HFFc6 (cell line): Measurements from ENCODE around the gene INTS12. TPM values are rescaled to one million over a fixed set of nuclear protein-coding genes. Genes with fewer than 3 reads are reported as not detected.
"Not testable (repeated sequence)": the region's sequence is repeated elsewhere in the genome, so short reads cannot be mapped to it uniquely, and the experiment has no call there.

Source experiments
- DNase-seq: peaks from one replicate; pipeline ENCODE4 v3.0.0-alpha.2; 2018
- H3K27ac Mint-ChIP-seq: 2 replicates; pipeline ENCODE4 v1.8.0; 2020; ENCODE audit warnings: mild to moderate bottlenecking, mixed read lengths
- H3K27me3 Mint-ChIP-seq: 2 replicates; pipeline ENCODE4 v1.8.0; 2021; ENCODE audit warnings: mild to moderate bottlenecking, moderate library complexity, mixed read lengths; ENCODE audit not compliant: insufficient read depth
- H3K36me3 Mint-ChIP-seq: 2 replicates; pipeline ENCODE4 v1.8.0; 2021; ENCODE audit warnings: low read depth, mixed read lengths
- H3K4me1 Mint-ChIP-seq: 2 replicates; pipeline ENCODE4 v1.8.0; 2020; ENCODE audit warnings: low read depth, mixed read lengths
- H3K4me3 Mint-ChIP-seq: 2 replicates; pipeline ENCODE4 v1.8.0; 2020; ENCODE audit warnings: mild to moderate bottlenecking, moderate library complexity, mixed read lengths
- H3K9me3 Mint-ChIP-seq: 2 replicates; pipeline ENCODE4 v1.8.0; 2020; ENCODE audit warnings: mild to moderate bottlenecking, mixed read lengths
- CTCF ChIP-seq: fragments of 200-600 bp; sonication (generic); IDR thresholded peaks from 2 replicates; pipeline ENCODE4 v1.5.0; 2021; ENCODE audit warnings: antibody characterized with exemption, mild to moderate bottlenecking
- total RNA-seq, 6 experiments: library from RNA; stranded (reverse); fragmentation: NEBNext Ultra II Directional; extraction: Animal tissue kit (Norgen Biotek cat#: 25700); gene quantifications; 2 replicates in 1 of 6; 3 replicates in 5 of 6; pipeline ENCODE4 v1.2.3, GENCODE V29; 2021

INTS12 gene
- total RNA-seq, 6 experiments from 2014 or later: 22.1 to 25.1 (median 23.4) TPM

GRCh38 chr4:105707782-105708180, 708 bp downstream of the INTS12 start:
- Mint-ChIP-seq H3K4me3 (peak overlapping the region; percentile 100), H3K9me3 (no peaks in the 10 kb centered on the region), H3K27ac (peak overlapping the region; percentile 97), H3K27me3 (no peaks in the 10 kb centered on the region), H3K4me1 (peaks cover 39% of the 10 kb centered on the region), H3K36me3 (peaks cover 22% of the 10 kb centered on the region)
- no peak for TF ChIP-seq CTCF
- no peak for DNase-seq

DNA sequence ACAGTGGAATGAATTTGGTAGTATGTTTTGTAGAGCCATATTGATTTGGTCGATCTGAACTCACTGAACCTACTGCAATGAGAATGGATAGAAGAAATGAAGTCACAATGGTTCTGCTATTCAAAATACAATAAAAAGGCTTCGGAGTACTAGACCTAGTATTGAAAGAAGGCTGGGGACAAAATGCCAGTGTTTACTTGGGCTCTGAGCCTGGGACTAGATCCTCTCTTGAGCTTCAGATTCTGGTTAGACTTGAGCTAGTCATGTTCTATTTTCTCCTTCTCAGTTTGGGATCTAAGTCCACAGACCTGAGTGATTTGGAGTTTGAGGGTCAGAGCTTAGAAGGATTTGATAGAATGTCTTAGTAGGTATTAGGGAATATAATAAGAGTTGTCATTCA, 9.9 kb downstream of the INTS12 start:
- Mint-ChIP-seq H3K9me3 (no peaks in the 10 kb centered on the region), H3K36me3 (peaks cover 16% of the 10 kb centered on the region), H3K27ac (no peak overlapping the region), H3K4me3 (no peak overlapping the region), H3K27me3 (no peaks in the 10 kb centered on the region), H3K4me1 (no peaks in the 10 kb centered on the region)
- DNase-seq: no peak
- TF ChIP-seq CTCF: no peak

- H3K36me3 Mint-ChIP-seq: peaks cover 16% of the 10 kb centered on the region
Observed at GRCh38 chr4:105695832-105696231, 12.7 kb downstream of the INTS12 start.

GRCh38 chr4:105694812-105695211, 13.7 kb downstream of the INTS12 start:
- H3K27me3 Mint-ChIP-seq, H3K4me3 Mint-ChIP-seq: not testable (repeated sequence)

More at GRCh38 chr4:105695832-105696231, 12.7 kb downstream of the INTS12 start:
- not testable (repeated sequence) for H3K4me3 Mint-ChIP-seq, H3K9me3 Mint-ChIP-seq, DNase-seq, H3K27ac Mint-ChIP-seq, H3K27me3 Mint-ChIP-seq, H3K4me1 Mint-ChIP-seq

DNA sequence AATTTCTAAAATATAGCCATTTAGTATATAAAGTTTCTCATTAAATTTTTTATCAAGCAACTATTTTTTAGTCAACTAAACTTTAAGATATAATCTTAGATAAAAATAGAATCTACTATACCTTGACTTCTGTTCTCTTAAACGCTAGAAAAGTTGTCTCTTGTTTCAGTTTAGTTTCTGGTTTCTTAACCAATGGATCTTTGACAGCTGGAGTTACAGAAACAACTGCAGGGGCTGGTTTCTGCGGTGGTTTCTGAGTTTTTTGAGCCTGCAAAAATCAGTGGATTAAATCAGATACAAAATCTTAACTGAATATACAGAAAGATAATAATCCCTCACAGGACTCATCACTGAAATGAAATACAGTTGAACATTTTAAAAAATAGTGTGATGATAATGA, 21.9 kb downstream of the INTS12 start:
- no peak for TF ChIP-seq CTCF
- Mint-ChIP-seq H3K4me1 (peaks cover 8% of the 10 kb centered on the region; the same call in 1 of the 2 replicates), H3K27me3 (no peaks in the 10 kb centered on the region), H3K36me3 (peaks cover 19% of the 10 kb centered on the region), H3K4me3 (no peak overlapping the region), H3K27ac (no peak overlapping the region), H3K9me3 (no peaks in the 10 kb centered on the region)
- DNase-seq: no peak

More at GRCh38 chr4:105694812-105695211, 13.7 kb downstream of the INTS12 start:
- H3K4me1 Mint-ChIP-seq, H3K9me3 Mint-ChIP-seq, H3K27ac Mint-ChIP-seq, DNase-seq: not testable (repeated sequence)
- H3K36me3 Mint-ChIP-seq: peaks cover 21% of the 10 kb centered on the region

DNA sequence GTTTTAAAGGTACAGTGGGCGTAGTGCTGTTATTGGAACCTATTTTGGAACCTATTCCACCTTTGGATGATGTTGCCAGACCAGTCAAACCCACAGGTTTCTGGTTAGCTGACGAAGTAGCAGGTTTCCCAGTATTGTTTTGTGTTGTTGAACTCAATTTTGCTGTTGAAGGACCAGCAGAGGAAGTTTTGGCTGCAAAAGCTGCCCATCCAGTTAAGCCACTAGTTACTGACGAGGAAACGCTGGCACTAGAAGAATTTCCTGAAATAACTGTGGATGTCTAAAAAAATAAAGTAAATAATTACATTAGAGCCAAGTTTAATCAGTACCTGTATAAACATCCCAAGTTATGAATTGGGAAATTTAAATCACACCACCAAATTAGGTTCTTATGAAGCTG, 25.5 kb downstream of the INTS12 start:
- TF ChIP-seq CTCF: no peak
- H3K9me3 Mint-ChIP-seq: no peaks in the 10 kb centered on the region
- H3K36me3 Mint-ChIP-seq: peaks cover 14% of the 10 kb centered on the region; the same call in 1 of the 2 replicates
- no peak overlapping the region for H3K4me3 Mint-ChIP-seq
- DNase-seq: no peak
- peaks cover 13% of the 10 kb centered on the region; the same call in 1 of the 2 replicates for H3K4me1 Mint-ChIP-seq
- no peak overlapping the region for H3K27ac Mint-ChIP-seq
- H3K27me3 Mint-ChIP-seq: no peaks in the 10 kb centered on the region

- peaks cover 2% of the 10 kb centered on the region; the same call in 1 of the 2 replicates for H3K27me3 Mint-ChIP-seq
- H3K4me1 Mint-ChIP-seq: peaks cover 13% of the 10 kb centered on the region; the same call in 1 of the 2 replicates
- H3K9me3 Mint-ChIP-seq: no peaks in the 10 kb centered on the region
- no peak overlapping the region for H3K4me3 Mint-ChIP-seq
- H3K27ac Mint-ChIP-seq: no peak overlapping the region
- peaks cover 14% of the 10 kb centered on the region; the same call in 1 of the 2 replicates for H3K36me3 Mint-ChIP-seq
- peak; percentile 14 for DNase-seq
- TF ChIP-seq CTCF: no peak
Observed at GRCh38 chr4:105679186-105679585, 29.3 kb downstream of the INTS12 start.
